Erythroblast (primary cell): Measurements from ENCODE around the gene DDIT4.

Experiments
- GATA1 ChIP-seq: IDR thresholded peaks from 2 replicates; pipeline ENCODE4 v1.6.1; 2011; ENCODE audit warnings: low read depth, mild to moderate bottlenecking, control low read depth, low read length, moderate library complexity
- POLR2A ChIP-seq: IDR thresholded peaks from 2 replicates; pipeline ENCODE4 v1.6.1; 2011; ENCODE audit warnings: mild to moderate bottlenecking, low read length

GRCh38 chr10:72322280-72323058 lies 48.7 kb downstream of the DDIT4 start:
- TF ChIP-seq POLR2A (no peak), GATA1 (no peak)
